H1 (cell line): ENCODE results near the gene PLCB2. TPM values are rescaled to one million over a fixed set of nuclear protein-coding genes. Genes with fewer than 3 reads are reported as not detected.

Experiments used
- BACH1 ChIP-seq: IDR thresholded peaks from 2 replicates; pipeline ENCODE4 v1.6.1; 2012; ENCODE audit warnings: low read length, improper control_type of control experiment
- CEBPB ChIP-seq: IDR thresholded peaks from 2 replicates; pipeline ENCODE4 v1.6.1; 2012; ENCODE audit warnings: low read depth, low read length
- CTBP2 ChIP-seq: IDR thresholded peaks from 2 replicates; pipeline ENCODE4 v1.7.0; 2011; ENCODE audit warnings: borderline replicate concordance, mild to moderate bottlenecking, moderate library complexity, mixed read lengths, low read length; ENCODE audit not compliant: insufficient read depth, insufficient read length
- HDAC6 ChIP-seq: IDR thresholded peaks from one replicate; pipeline ENCODE4 v1.7.1; 2012; ENCODE audit warnings: low read depth, mild to moderate bottlenecking, inconsistent platforms, low read length, moderate library complexity
- PHF8 ChIP-seq: fragments of 200-600 bp; sonication (generic); conservative IDR thresholded peaks from 2 replicates; pipeline ENCODE4 v1.7.1; 2012; ENCODE audit warnings: low read depth, mild to moderate bottlenecking, inconsistent platforms, low read length, moderate library complexity
- RNF2 ChIP-seq: fragments of 200-900, 300-1000 bp; sonication (generic); IDR thresholded peaks from 2 replicates; pipeline ENCODE4 v1.7.1; 2016; ENCODE audit warnings: borderline replicate concordance, low read depth, mild to moderate bottlenecking, antibody characterized with exemption, low read length; ENCODE audit not compliant: poor library complexity, severe bottlenecking; ENCODE audit errors: missing control alignments
- SRF ChIP-seq: IDR thresholded peaks from 2 replicates; pipeline ENCODE4 v1.6.1; 2011; ENCODE audit warnings: mild to moderate bottlenecking, low read depth, low read length, moderate library complexity
- polyA plus RNA-seq, 7 experiments: library from polyadenylated mRNA; depleted of rRNA in 3 of 7; stranded (reverse) in 5 of 7; unstranded in 2 of 7; fragments of >200 nt in 5 of 7; fragments of 200-250 nt in 2 of 7; gene quantifications; 1 replicate in 5 of 7; 2 replicates in 1 of 7; 4 replicates in 1 of 7; pipeline versions ENCODE4 v1.2.1 to v1.2.3, GENCODE V29; 2011 to 2013; ENCODE audit warnings: missing spikeins in 2 of 7, mixed read lengths in 2 of 7
- total RNA-seq: library from RNA; stranded (reverse); fragmentation: NEBNext Ultra II Directional; extraction: Animal tissue kit (Norgen Biotek cat#: 25700); gene quantifications from 2 replicates; pipeline ENCODE4 v1.2.1, GENCODE V29; 2021
- TF ChIP-seq, protein P1 (sequence below): fragments of 300-600 bp; sonication (generic); IDR thresholded peaks from 2 replicates; pipeline ENCODE4 v1.7.1; 2012; ENCODE audit warnings: low read length, moderate library complexity, mild to moderate bottlenecking, inconsistent platforms; ENCODE audit not compliant: insufficient replicate concordance

Gene PLCB2
- total and polyA plus RNA-seq, 2 of the 8 experiments (the other 6 are each of a cell fraction or from before 2014, with no cell fraction given): 7.2 to 8.4 TPM

DNA sequence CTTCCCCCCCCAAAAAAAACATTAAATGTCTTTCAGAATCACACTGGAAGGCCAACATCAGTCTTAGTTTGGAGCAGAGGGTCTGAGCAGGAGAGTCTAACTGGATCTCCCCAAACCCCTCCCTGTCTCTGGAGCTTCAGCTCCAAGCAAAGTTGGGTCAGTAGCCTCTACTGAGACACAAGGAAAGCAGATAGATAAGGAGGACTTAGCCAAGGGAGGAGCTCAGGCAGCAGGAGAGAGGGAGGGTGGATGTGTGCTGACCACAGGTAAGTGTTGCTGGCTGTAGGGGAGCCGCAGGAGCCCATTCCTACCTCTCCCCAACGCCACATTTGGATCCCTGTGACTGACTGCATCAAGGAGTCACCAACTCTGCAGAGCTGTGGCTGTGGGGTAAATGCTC lies 7.0 kb downstream of the PLCB2 start (continued):
- TF ChIP-seq, protein P1, sequence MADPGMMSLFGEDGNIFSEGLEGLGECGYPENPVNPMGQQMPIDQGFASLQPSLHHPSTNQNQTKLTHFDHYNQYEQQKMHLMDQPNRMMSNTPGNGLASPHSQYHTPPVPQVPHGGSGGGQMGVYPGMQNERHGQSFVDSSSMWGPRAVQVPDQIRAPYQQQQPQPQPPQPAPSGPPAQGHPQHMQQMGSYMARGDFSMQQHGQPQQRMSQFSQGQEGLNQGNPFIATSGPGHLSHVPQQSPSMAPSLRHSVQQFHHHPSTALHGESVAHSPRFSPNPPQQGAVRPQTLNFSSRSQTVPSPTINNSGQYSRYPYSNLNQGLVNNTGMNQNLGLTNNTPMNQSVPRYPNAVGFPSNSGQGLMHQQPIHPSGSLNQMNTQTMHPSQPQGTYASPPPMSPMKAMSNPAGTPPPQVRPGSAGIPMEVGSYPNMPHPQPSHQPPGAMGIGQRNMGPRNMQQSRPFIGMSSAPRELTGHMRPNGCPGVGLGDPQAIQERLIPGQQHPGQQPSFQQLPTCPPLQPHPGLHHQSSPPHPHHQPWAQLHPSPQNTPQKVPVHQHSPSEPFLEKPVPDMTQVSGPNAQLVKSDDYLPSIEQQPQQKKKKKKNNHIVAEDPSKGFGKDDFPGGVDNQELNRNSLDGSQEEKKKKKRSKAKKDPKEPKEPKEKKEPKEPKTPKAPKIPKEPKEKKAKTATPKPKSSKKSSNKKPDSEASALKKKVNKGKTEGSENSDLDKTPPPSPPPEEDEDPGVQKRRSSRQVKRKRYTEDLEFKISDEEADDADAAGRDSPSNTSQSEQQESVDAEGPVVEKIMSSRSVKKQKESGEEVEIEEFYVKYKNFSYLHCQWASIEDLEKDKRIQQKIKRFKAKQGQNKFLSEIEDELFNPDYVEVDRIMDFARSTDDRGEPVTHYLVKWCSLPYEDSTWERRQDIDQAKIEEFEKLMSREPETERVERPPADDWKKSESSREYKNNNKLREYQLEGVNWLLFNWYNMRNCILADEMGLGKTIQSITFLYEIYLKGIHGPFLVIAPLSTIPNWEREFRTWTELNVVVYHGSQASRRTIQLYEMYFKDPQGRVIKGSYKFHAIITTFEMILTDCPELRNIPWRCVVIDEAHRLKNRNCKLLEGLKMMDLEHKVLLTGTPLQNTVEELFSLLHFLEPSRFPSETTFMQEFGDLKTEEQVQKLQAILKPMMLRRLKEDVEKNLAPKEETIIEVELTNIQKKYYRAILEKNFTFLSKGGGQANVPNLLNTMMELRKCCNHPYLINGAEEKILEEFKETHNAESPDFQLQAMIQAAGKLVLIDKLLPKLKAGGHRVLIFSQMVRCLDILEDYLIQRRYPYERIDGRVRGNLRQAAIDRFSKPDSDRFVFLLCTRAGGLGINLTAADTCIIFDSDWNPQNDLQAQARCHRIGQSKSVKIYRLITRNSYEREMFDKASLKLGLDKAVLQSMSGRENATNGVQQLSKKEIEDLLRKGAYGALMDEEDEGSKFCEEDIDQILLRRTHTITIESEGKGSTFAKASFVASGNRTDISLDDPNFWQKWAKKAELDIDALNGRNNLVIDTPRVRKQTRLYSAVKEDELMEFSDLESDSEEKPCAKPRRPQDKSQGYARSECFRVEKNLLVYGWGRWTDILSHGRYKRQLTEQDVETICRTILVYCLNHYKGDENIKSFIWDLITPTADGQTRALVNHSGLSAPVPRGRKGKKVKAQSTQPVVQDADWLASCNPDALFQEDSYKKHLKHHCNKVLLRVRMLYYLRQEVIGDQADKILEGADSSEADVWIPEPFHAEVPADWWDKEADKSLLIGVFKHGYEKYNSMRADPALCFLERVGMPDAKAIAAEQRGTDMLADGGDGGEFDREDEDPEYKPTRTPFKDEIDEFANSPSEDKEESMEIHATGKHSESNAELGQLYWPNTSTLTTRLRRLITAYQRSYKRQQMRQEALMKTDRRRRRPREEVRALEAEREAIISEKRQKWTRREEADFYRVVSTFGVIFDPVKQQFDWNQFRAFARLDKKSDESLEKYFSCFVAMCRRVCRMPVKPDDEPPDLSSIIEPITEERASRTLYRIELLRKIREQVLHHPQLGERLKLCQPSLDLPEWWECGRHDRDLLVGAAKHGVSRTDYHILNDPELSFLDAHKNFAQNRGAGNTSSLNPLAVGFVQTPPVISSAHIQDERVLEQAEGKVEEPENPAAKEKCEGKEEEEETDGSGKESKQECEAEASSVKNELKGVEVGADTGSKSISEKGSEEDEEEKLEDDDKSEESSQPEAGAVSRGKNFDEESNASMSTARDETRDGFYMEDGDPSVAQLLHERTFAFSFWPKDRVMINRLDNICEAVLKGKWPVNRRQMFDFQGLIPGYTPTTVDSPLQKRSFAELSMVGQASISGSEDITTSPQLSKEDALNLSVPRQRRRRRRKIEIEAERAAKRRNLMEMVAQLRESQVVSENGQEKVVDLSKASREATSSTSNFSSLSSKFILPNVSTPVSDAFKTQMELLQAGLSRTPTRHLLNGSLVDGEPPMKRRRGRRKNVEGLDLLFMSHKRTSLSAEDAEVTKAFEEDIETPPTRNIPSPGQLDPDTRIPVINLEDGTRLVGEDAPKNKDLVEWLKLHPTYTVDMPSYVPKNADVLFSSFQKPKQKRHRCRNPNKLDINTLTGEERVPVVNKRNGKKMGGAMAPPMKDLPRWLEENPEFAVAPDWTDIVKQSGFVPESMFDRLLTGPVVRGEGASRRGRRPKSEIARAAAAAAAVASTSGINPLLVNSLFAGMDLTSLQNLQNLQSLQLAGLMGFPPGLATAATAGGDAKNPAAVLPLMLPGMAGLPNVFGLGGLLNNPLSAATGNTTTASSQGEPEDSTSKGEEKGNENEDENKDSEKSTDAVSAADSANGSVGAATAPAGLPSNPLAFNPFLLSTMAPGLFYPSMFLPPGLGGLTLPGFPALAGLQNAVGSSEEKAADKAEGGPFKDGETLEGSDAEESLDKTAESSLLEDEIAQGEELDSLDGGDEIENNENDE: no peak
- TF ChIP-seq CTBP2 (no peak), HDAC6 (no peak), CEBPB (no peak), BACH1 (no peak), PHF8 (no peak), RNF2 (no peak), SRF (no peak)
- TF ChIP-seq, all 59 proteins: peak for 0
